Right lobe of liver (tissue), 4 donors: ENCODE measurements around the gene GTSE1.
"Not testable (repeated sequence)": the region's sequence is repeated elsewhere in the genome, so short reads cannot be mapped to it uniquely, and the experiment has no call there.

ENCODE experiments used
- POLR2A ChIP-seq: fragments of 450-650 bp; IDR thresholded peaks from one replicate; pipeline ENCODE4 v1.6.1; 2017; ENCODE audit warnings: antibody characterized with exemption, mild to moderate bottlenecking
- TF ChIP-seq, protein P1 (sequence below), 4 donors: fragments of 200-600 bp in 3 of 4; fragments of 450-650 bp in 1 of 4; IDR thresholded peaks; one replicate each; pipeline versions ENCODE4 v1.5.1 to v1.8.0; 2016 to 2022; ENCODE audit warnings: antibody characterized with exemption in 4 of 4, mild to moderate bottlenecking in 2 of 4
- donor health status: DM: no; HTN: no; CAD: no.
- donor health status: DM: no; HTN: no; CAD: no.
- donor health status: DM: no; HTN: yes; CAD: no.

DNA sequence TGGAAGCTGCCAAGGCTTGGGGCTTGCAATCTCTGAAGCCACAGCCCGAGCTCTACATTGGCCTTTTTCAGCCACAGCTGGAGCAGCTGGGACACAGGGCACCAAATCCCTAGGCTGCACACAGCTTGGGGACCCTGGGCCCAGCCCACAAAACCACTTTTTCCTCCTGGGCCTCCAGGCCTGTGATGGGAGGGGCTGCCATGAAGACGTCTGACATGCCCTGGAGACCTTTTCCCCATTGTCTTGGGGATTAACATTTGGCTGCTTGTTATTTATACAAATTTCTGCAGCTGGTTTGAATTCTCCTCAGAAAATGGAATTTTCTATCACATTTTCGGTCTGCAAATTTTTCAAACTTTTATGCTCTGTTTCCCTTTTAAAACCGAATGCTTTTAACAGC, 31.0 kb upstream of the GTSE1 start:
- TF ChIP-seq, protein P1, sequence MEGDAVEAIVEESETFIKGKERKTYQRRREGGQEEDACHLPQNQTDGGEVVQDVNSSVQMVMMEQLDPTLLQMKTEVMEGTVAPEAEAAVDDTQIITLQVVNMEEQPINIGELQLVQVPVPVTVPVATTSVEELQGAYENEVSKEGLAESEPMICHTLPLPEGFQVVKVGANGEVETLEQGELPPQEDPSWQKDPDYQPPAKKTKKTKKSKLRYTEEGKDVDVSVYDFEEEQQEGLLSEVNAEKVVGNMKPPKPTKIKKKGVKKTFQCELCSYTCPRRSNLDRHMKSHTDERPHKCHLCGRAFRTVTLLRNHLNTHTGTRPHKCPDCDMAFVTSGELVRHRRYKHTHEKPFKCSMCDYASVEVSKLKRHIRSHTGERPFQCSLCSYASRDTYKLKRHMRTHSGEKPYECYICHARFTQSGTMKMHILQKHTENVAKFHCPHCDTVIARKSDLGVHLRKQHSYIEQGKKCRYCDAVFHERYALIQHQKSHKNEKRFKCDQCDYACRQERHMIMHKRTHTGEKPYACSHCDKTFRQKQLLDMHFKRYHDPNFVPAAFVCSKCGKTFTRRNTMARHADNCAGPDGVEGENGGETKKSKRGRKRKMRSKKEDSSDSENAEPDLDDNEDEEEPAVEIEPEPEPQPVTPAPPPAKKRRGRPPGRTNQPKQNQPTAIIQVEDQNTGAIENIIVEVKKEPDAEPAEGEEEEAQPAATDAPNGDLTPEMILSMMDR (IDR thresholded peaks at IDR 0.05): not testable (repeated sequence)
- TF ChIP-seq POLR2A: not testable (repeated sequence)
